Measurements from ENCODE around the gene ANKFY1.

ANKFY1 gene

GRCh38 chr17:4179071-4179470, 84.7 kb downstream of the ANKFY1 start:
- no peak for TF ChIP-seq CTCF (conservative IDR thresholded peaks at IDR 0.05)
- H3K27ac ChIP-seq: no peak overlapping the region

GRCh38 chr17:4178651-4179050, 85.1 kb downstream of the ANKFY1 start:
- TF ChIP-seq CTCF (conservative IDR thresholded peaks at IDR 0.05): no peak
- no peak overlapping the region for H3K27ac ChIP-seq

GRCh38 chr17:4177806-4178205, 86.0 kb downstream of the ANKFY1 start:
- no peak overlapping the region for H3K27ac ChIP-seq
- no peak for TF ChIP-seq CTCF (conservative IDR thresholded peaks at IDR 0.05)

GRCh38 chr17:4176808-4177472, 86.8 kb downstream of the ANKFY1 start:
- TF ChIP-seq CTCF (conservative IDR thresholded peaks at IDR 0.05): no peak
- H3K27ac ChIP-seq: no peak overlapping the region

- TF ChIP-seq CTCF (conservative IDR thresholded peaks at IDR 0.05): no peak
- no peak overlapping the region for H3K27ac ChIP-seq
Observed at GRCh38 chr17:4175921-4176807, 87.6 kb downstream of the ANKFY1 start.

GRCh38 chr17:4174556-4174955, 89.2 kb downstream of the ANKFY1 start:
- no peak for TF ChIP-seq CTCF (conservative IDR thresholded peaks at IDR 0.05)

GRCh38 chr17:4173781-4174180, 90.0 kb downstream of the ANKFY1 start:
- no peak for TF ChIP-seq CTCF (conservative IDR thresholded peaks at IDR 0.05)
- H3K27ac ChIP-seq: no peak overlapping the region

More at GRCh38 chr17:4174556-4174955, 89.2 kb downstream of the ANKFY1 start:
- H3K27ac ChIP-seq: no peak overlapping the region

All from VCaP (cell line).